ENCODE data around the gene BAG2.

- no peak for TF ChIP-seq POLR2A (IDR thresholded peaks at IDR 0.05)
- TF ChIP-seq, protein P1, sequence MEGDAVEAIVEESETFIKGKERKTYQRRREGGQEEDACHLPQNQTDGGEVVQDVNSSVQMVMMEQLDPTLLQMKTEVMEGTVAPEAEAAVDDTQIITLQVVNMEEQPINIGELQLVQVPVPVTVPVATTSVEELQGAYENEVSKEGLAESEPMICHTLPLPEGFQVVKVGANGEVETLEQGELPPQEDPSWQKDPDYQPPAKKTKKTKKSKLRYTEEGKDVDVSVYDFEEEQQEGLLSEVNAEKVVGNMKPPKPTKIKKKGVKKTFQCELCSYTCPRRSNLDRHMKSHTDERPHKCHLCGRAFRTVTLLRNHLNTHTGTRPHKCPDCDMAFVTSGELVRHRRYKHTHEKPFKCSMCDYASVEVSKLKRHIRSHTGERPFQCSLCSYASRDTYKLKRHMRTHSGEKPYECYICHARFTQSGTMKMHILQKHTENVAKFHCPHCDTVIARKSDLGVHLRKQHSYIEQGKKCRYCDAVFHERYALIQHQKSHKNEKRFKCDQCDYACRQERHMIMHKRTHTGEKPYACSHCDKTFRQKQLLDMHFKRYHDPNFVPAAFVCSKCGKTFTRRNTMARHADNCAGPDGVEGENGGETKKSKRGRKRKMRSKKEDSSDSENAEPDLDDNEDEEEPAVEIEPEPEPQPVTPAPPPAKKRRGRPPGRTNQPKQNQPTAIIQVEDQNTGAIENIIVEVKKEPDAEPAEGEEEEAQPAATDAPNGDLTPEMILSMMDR (IDR thresholded peaks at IDR 0.05), result no peak
Measured at GRCh38 chr6:57207141-57207540, 35.0 kb downstream of the BAG2 start.
